CD4-positive, CD25-positive, alpha-beta regulatory T cell (primary cell): Measurements from ENCODE around the gene UQCRQ. TPM values are rescaled to one million over a fixed set of nuclear protein-coding genes. Genes with fewer than 3 reads are reported as not detected.
A peak's percentile ranks its signal among the peaks of the same experiment; 100 is the strongest.

ENCODE experiments used
- ATAC-seq, 2 donors: fragments of 150-1000 bp; cut with Tn5 transposase; one replicate each; pipeline ENCODE4 v1.10.0; 2021; ENCODE audit warnings: low read depth in 2 of 2, moderate number of reproducible peaks in 2 of 2, moderate library complexity in 1 of 2
- DNase-seq, 3 donors: peaks; one replicate each; pipeline versions ENCODE4 v3.0.0 to v3.0.0-alpha.2; 2012 to 2022; ENCODE audit warnings: mixed read lengths in 1 of 3
- H3K27ac ChIP-seq: one replicate; pipeline ENCODE4 v1.7.0; 2013; ENCODE audit warnings: mild to moderate bottlenecking, low read length; ENCODE audit not compliant: insufficient read depth, poor library complexity, severe bottlenecking
- H3K27me3 ChIP-seq: one replicate; pipeline ENCODE4 v1.7.0; 2013; ENCODE audit warnings: low read length; ENCODE audit not compliant: control insufficient read depth, insufficient read depth
- H3K36me3 ChIP-seq: one replicate; pipeline ENCODE4 v1.7.0; 2013; ENCODE audit warnings: mild to moderate bottlenecking, low read length, moderate library complexity; ENCODE audit not compliant: control insufficient read depth, insufficient read depth
- H3K4me1 ChIP-seq: 2 replicates; pipeline ENCODE4 v1.7.0; 2013; ENCODE audit warnings: mild to moderate bottlenecking, low read length; ENCODE audit not compliant: insufficient read depth, control insufficient read depth, poor library complexity, severe bottlenecking
- H3K4me3 ChIP-seq: one replicate; pipeline ENCODE4 v1.7.0; 2013; ENCODE audit warnings: low read depth, mild to moderate bottlenecking, low read length, moderate library complexity
- H3K9me3 ChIP-seq, 2 experiments: 1 replicate in 1 of 2; 2 replicates in 1 of 2; pipeline ENCODE4 v1.7.0; 2013; ENCODE audit warnings: low read length in 2 of 2, mild to moderate bottlenecking in 1 of 2, moderate library complexity in 1 of 2; ENCODE audit not compliant: control insufficient read depth in 2 of 2
- H3K27ac Mint-ChIP-seq, 3 donors: one replicate each; pipeline ENCODE4 v1.8.0; 2020 to 2022; ENCODE audit warnings: mild to moderate bottlenecking in 3 of 3, mixed read lengths in 3 of 3, moderate library complexity in 2 of 3
- H3K27me3 Mint-ChIP-seq: one replicate; pipeline ENCODE4 v1.8.0; 2022; ENCODE audit warnings: mild to moderate bottlenecking, mixed read lengths
- H3K36me3 Mint-ChIP-seq: one replicate; pipeline ENCODE4 v1.8.0; 2020; ENCODE audit warnings: mixed read lengths
- H3K4me1 Mint-ChIP-seq, 4 donors: one replicate each; pipeline ENCODE4 v1.8.0; 2020 to 2022; ENCODE audit warnings: mixed read lengths in 4 of 4, mild to moderate bottlenecking in 1 of 4
- H3K4me3 Mint-ChIP-seq, 4 donors: one replicate each; pipeline ENCODE4 v1.8.0; 2020 to 2022; ENCODE audit warnings: mild to moderate bottlenecking in 4 of 4, mixed read lengths in 4 of 4, moderate library complexity in 3 of 4
- H3K9me3 Mint-ChIP-seq, 7 donors: one replicate each; pipeline ENCODE4 v1.8.0; 2020 to 2022; ENCODE audit warnings: mixed read lengths in 7 of 7, mild to moderate bottlenecking in 3 of 7, moderate library complexity in 2 of 7
- polyA plus RNA-seq, 4 donors: library from polyadenylated mRNA; unstranded; fragments of 300-500 nt; fragmentation: Illumina TruSeq; gene quantifications; one replicate each; pipeline ENCODE4 v1.2.3, GENCODE V29; 2021
- total RNA-seq: library from RNA; stranded (reverse); gene quantifications from one replicate; pipeline ENCODE4 v1.2.3, GENCODE V29; 2022

UQCRQ gene
- total and polyA plus RNA-seq, 5 donors from 2014 or later = 88.5 to 604 (median 562) TPM

DNA sequence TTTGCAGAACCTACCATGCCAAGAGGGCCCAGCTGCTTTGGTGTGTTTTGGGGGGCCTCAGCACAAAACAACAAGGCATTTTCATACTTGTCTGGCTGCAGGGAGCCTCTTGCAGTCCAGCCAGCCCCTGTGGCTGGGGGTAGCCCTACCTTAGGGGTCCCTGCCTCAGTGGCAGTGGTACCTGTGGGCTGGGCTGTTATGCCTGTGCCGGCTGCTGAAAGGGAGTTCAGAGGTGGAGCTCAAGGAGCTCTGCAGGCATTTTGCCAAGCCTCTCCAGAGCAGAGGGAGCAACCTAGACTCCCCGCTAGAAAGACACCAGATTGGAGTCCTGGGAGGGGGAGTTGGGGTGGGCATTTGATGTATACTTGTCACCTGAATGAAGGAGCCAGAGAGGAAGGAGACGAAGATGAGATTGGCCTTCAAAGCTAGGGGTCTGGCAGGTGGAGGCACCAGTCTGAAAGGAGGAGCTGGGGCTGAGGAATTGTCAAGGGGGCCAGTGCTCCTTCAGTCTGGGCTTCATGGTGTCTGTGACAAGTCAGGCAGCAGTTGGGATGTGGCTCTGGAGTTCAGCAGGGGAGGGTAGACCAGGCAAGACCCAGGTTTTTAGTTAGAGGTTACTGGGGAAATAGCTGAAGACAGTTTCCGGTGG lies 37.5 kb upstream of the UQCRQ start:
- Histone ChIP-seq H3K4me1 (peaks cover 24% of the 10 kb centered on the region), H3K27me3 (peaks cover 25% of the 10 kb centered on the region), H3K4me3 (no peak overlapping the region), H3K36me3 (no peaks in the 10 kb centered on the region), H3K9me3 (no peaks in the 10 kb centered on the region), H3K27ac (no peak overlapping the region)
- Mint-ChIP-seq H3K36me3 (no peaks in the 10 kb centered on the region), H3K4me1 (peaks cover 0 to 19% (median 4%) of the 10 kb centered on the region in 4 donors), H3K4me3 (peak overlapping the region; percentile 78 to 93 (median 86)), H3K27me3 (peaks cover 69% of the 10 kb centered on the region), H3K27ac (peak overlapping the region in 1 of 3 donors; percentile 15), H3K9me3 (peaks cover 0 to 3% (median 0%) of the 10 kb centered on the region in 7 donors)
- ATAC-seq (no peak), DNase-seq (no peak)

DNA sequence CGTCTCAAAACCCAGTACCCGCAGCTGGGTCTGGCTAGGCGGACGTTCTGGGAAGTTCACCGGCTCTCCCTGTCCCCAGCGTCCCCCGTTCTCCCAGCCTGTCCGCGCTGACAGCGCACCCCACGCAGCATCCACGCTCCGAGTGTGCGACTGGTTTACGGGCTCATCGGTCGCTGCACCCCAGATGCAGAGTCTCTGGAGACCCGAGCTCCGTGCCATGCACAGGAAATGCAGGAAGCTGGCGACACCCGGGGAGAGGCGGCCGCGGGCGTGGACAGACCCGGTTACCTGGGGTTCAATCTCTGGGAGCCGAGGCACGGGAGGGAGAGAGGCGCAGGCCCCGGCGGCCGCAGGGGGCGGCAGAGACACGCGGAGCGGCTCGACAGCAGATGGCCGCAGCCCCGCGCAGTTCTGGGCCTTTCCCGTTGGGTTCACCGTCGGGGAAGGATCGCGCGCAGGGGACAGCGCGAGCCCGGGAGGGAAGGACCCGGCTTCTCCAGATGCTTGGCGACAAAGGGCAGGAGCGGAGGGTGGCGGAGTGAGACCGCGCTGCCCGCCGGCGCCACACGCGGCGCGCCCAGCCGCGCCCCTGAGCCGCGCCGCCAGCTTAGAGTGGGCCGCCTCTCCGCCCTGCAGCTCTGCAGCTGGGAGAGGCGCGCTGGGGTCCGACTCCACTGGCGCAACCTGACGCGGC lies 36.6 kb upstream of the UQCRQ start:
- Mint-ChIP-seq H3K36me3 (no peaks in the 10 kb centered on the region), H3K4me1 (peaks cover 0 to 19% (median 4%) of the 10 kb centered on the region in 4 donors), H3K27ac (no peak overlapping the region), H3K27me3 (peaks cover 65% of the 10 kb centered on the region), H3K9me3 (peaks cover 0 to 3% (median 0%) of the 10 kb centered on the region in 7 donors), H3K4me3 (peak overlapping the region; percentile 64 to 93 (median 86))
- H3K36me3 ChIP-seq = no peaks in the 10 kb centered on the region
- DNase-seq (peak; percentile 54 to 69 (median 66)), ATAC-seq (peak; percentile 88 to 90)
- H3K4me3 ChIP-seq = no peak overlapping the region
- H3K4me1 ChIP-seq = peaks cover 24% of the 10 kb centered on the region
- H3K27ac ChIP-seq = no peak overlapping the region
- peaks cover 19% of the 10 kb centered on the region for H3K27me3 ChIP-seq
- H3K9me3 ChIP-seq = no peaks in the 10 kb centered on the region

DNA sequence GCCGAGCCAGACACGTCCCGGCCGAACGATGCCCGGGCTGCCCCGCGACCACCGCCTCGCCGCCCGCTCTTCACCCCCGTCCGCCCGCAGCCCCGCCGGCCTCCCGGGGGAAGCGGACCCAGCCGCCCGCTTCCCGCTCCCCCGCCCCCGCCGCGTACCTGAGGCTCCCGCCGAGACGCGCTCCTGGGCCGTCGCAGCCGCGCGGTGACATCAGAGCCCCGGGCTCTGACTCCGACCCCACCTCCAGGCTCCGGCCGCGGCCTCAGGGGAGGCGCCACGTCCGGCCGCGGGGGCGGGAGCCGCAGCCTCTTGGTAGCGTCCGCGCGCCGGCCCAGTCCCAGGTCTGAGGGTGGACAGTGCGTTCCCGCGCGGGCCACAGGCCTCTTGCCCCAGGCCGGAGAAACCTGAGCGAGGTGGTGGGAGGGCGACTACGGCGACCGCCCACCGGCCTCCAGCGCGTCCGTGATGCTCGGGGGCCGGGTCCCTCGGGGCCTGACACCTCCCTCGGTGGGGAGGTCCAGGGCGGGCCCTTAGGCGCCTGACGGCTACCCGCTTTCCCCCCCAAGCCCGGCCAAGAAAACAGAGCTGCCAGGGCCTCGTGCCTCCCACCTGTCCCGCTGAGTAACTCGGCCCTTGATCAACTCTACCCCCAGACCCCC lies 35.9 kb upstream of the UQCRQ start, which contains the start of gene SHROOM1:
Gene SHROOM1, minus strand, starts transcription at position 212 of the 659 bp plus-strand sequence. CDS start 4,507 bp downstream, outside the sequence.
- H3K4me3 Mint-ChIP-seq = peak within 1 kb of the TSS; percentile 85 to 93 (median 86)
- H3K36me3 Mint-ChIP-seq = no peaks in the 10 kb centered on the region
- Histone ChIP-seq H3K4me3 (no peak within 1 kb of the TSS), H3K4me1 (peaks cover 20% of the 10 kb centered on the region), H3K27ac (no peak within 1 kb of the TSS), H3K36me3 (no peaks in the 10 kb centered on the region), H3K27me3 (peaks cover 18% of the 10 kb centered on the region), H3K9me3 (no peaks in the 10 kb centered on the region)
- H3K9me3 Mint-ChIP-seq = peaks cover 0 to 3% (median 0%) of the 10 kb centered on the region in 7 donors
- H3K27ac Mint-ChIP-seq = peak within 1 kb of the TSS in 1 of 3 donors; percentile 84
- peaks cover 0 to 19% (median 4%) of the 10 kb centered on the region in 4 donors for H3K4me1 Mint-ChIP-seq
- peaks cover 61% of the 10 kb centered on the region for H3K27me3 Mint-ChIP-seq
- peak in 1 of 2 donors; percentile 9 for ATAC-seq
- no peak for DNase-seq

DNA sequence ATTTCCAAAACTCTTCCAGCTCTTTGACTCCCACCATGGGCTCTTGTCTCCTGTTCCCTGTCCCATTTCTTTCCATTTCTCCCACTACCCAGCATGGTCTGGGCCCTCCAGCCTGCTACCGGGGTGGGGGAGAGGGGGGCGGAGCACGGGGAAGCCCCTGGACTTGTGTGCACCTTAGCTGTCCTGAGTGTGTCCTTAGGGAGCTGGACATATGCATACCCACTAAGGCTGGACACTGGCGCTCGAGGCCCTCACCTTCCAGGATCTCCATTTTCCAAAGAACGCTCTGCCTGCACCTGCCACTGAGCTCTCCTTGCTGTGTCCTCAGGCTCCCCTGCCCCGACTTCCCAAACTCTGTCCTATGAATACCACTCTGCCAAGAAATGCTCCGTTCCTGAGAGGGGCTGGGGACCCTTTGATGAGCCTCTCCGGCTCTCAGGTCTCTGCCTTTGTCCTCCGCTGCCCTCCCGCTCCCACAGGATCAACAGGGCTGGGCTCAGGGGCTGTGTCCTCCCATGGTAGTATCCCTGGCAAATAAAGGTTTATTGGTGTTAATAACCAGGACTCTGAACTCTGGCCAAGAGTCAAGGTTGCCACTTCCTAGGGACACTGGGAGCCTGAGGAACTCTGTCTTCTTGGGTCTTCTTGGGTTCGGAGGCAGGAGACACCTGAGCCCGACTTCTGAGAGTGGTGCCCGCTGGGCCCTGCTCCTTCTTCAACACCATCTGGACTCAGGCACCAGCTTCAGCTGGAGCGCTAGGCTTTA lies 35.2 kb upstream of the UQCRQ start:
- H3K4me1 Mint-ChIP-seq = peaks cover 0 to 14% (median 4%) of the 10 kb centered on the region in 4 donors
- no peak overlapping the region for H3K27ac ChIP-seq

DNA sequence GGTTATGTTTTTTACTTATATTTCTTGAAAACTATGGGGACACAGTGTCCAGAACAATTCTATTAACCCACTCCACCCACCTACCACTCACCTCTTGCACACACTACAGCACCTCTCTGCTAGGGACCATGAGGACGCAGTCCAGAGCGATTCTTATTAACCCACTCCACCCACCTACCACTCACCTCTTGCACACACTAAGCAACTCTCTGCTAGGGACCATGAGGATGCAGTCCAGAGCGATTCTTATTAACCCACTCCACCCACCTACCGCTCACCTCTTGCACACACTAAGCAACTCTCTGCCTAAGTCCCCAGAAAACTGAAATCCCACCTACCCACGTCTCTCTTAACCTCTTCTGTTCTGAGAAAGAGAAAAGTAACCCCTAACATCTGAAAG lies 33.8 kb upstream of the UQCRQ start:
- peaks cover 53% of the 10 kb centered on the region for H3K27me3 Mint-ChIP-seq
- Histone ChIP-seq H3K27ac (no peak overlapping the region), H3K9me3 (no peaks in the 10 kb centered on the region), H3K27me3 (peaks cover 10% of the 10 kb centered on the region), H3K36me3 (no peaks in the 10 kb centered on the region), H3K4me1 (peaks cover 14% of the 10 kb centered on the region), H3K4me3 (no peak overlapping the region)
- H3K4me1 Mint-ChIP-seq = peaks cover 0 to 13% (median 4%) of the 10 kb centered on the region in 4 donors
- ATAC-seq (no peak), DNase-seq (no peak)
- peak overlapping the region; percentile 33 to 66 (median 49) for H3K4me3 Mint-ChIP-seq
- H3K9me3 Mint-ChIP-seq = peaks cover 0 to 1% (median 0%) of the 10 kb centered on the region in 7 donors
- no peaks in the 10 kb centered on the region for H3K36me3 Mint-ChIP-seq
- no peak overlapping the region for H3K27ac Mint-ChIP-seq

More for the DNA sequence above, 35.2 kb upstream of the UQCRQ start:
- ATAC-seq (no peak), DNase-seq (no peak)
- Mint-ChIP-seq H3K27me3 (peaks cover 59% of the 10 kb centered on the region), H3K36me3 (no peaks in the 10 kb centered on the region), H3K9me3 (peaks cover 0 to 3% (median 0%) of the 10 kb centered on the region in 7 donors), H3K4me3 (peak overlapping the region; percentile 74 to 86 (median 79)), H3K27ac (peak overlapping the region in 1 of 3 donors; percentile 84)
- Histone ChIP-seq H3K36me3 (no peaks in the 10 kb centered on the region), H3K27me3 (peaks cover 17% of the 10 kb centered on the region), H3K9me3 (no peaks in the 10 kb centered on the region), H3K4me3 (no peak overlapping the region), H3K4me1 (peaks cover 14% of the 10 kb centered on the region)

DNA sequence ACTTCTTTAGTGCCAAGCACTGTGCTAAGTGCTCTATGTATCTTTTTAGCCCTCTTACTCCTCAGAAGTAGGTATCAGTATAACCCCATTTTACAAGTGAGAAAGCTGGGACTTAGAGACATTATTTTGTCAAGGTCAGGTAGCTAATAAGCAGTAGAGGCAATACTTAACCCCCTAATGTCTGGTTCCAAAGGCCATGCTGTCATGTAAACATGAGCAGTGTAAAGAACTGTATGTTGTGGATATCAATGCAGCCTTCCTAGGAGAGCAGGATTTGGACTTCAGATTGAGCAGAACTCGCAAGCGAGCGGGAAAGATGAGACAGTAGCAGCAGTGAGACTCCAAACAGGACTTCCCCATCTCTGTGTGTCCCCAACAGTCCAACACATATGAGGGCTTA lies 32.4 kb upstream of the UQCRQ start:
- Mint-ChIP-seq H3K27me3 (peaks cover 51% of the 10 kb centered on the region), H3K27ac (no peak overlapping the region), H3K4me3 (no peak overlapping the region), H3K9me3 (peaks cover 0 to under 1% (median 0%) of the 10 kb centered on the region in 7 donors), H3K4me1 (peaks cover 0 to 13% (median 3%) of the 10 kb centered on the region in 4 donors), H3K36me3 (no peaks in the 10 kb centered on the region)
- DNase-seq = no peak
- Histone ChIP-seq H3K4me3 (no peak overlapping the region), H3K36me3 (no peaks in the 10 kb centered on the region), H3K27ac (no peak overlapping the region), H3K9me3 (no peaks in the 10 kb centered on the region), H3K27me3 (peaks cover 4% of the 10 kb centered on the region), H3K4me1 (peaks cover 14% of the 10 kb centered on the region)
- ATAC-seq = no peak

DNA sequence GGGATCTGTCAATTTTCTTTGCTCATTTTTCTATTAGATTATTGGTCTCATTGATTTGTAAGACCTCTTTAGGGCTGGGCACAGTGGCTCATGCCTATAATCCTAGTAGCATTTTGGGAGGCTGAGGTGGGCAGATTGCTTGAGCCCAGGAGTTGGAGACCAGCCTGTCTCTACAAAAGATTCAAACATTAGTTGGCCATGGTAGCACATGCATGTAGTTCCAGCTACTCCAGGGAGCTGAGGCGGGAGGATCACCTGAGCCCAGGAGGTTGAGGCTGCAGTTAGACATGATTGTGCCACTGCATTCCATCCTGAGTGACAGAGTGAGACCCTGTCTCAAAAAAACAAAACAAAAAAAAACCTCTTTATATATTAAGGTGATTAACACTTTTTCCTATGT lies 29.6 kb upstream of the UQCRQ start:
- Histone ChIP-seq H3K36me3 (no peaks in the 10 kb centered on the region), H3K9me3 (no peaks in the 10 kb centered on the region), H3K4me1 (no peaks in the 10 kb centered on the region), H3K4me3 (no peak overlapping the region), H3K27ac (no peak overlapping the region), H3K27me3 (no peaks in the 10 kb centered on the region)
- Mint-ChIP-seq H3K27ac (no peak overlapping the region), H3K36me3 (no peaks in the 10 kb centered on the region), H3K9me3 (no peaks in the 10 kb centered on the region), H3K4me1 (no peaks in the 10 kb centered on the region), H3K4me3 (no peak overlapping the region), H3K27me3 (peaks cover 34% of the 10 kb centered on the region)
- ATAC-seq = no peak
- DNase-seq = no peak
